ENCODE results near the gene ANKRD17. TPM values are rescaled to one million over a fixed set of nuclear protein-coding genes. Genes with fewer than 3 reads are reported as not detected.

ANKRD17 gene
- total RNA-seq, 2 donors from 2014 or later = 43.9 to 50.9 TPM

- Mint-ChIP-seq H3K27ac (no peak overlapping the region), H3K27me3 (ENCODE audit: low read depth) (no peaks in the 10 kb centered on the region), H3K4me3 (no peak overlapping the region)
These were observed 207.0 kb downstream of the ANKRD17 start for GRCh38 chr4:73051625-73052024.

GRCh38 chr4:73045879-73046278 lies 212.7 kb downstream of the ANKRD17 start:
- H3K27ac Mint-ChIP-seq = no peak overlapping the region
- DNase-seq (no peak), ATAC-seq (replicated peaks in 1 of 2) (no peak)
- H3K36me3 Mint-ChIP-seq (ENCODE audit: insufficient read depth in 2 of 2) = peaks cover 0 to 2% of the 10 kb centered on the region in 2 donors
- H3K9me3 Mint-ChIP-seq = no peaks in the 10 kb centered on the region
- H3K27me3 Mint-ChIP-seq (ENCODE audit: low read depth) = no peaks in the 10 kb centered on the region
- H3K4me1 Mint-ChIP-seq (ENCODE audit: low read depth) = no peaks in the 10 kb centered on the region
- no peak overlapping the region for H3K4me3 Mint-ChIP-seq

More at GRCh38 chr4:73051625-73052024, 207.0 kb downstream of the ANKRD17 start:
- no peaks in the 10 kb centered on the region for H3K9me3 Mint-ChIP-seq
- DNase-seq (no peak), ATAC-seq (replicated peaks in 1 of 2) (no peak)
- H3K4me1 Mint-ChIP-seq (ENCODE audit: low read depth) = peaks cover 25% of the 10 kb centered on the region
- H3K36me3 Mint-ChIP-seq (ENCODE audit: insufficient read depth in 2 of 2) = peaks cover 0 to 13% of the 10 kb centered on the region in 2 donors

- no peak overlapping the region for H3K4me3 Mint-ChIP-seq
- ATAC-seq (replicated peaks in 1 of 2) (no peak), DNase-seq (no peak)
- peaks cover 25% of the 10 kb centered on the region for H3K4me1 Mint-ChIP-seq (ENCODE audit: low read depth)
- H3K36me3 Mint-ChIP-seq (ENCODE audit: insufficient read depth in 2 of 2) = peaks cover 5 to 10% of the 10 kb centered on the region in 2 donors
- peaks cover 4 to 8% of the 10 kb centered on the region in 2 donors for H3K9me3 Mint-ChIP-seq
- H3K27ac Mint-ChIP-seq = no peak overlapping the region
- H3K27me3 Mint-ChIP-seq (ENCODE audit: low read depth) = peaks cover 5% of the 10 kb centered on the region
These were observed 221.5 kb downstream of the ANKRD17 start for GRCh38 chr4:73037057-73037456.

GRCh38 chr4:73036123-73036522 lies 222.5 kb downstream of the ANKRD17 start:
- Mint-ChIP-seq H3K4me3 (no peak overlapping the region), H3K27ac (no peak overlapping the region), H3K27me3 (ENCODE audit: low read depth) (peaks cover 5% of the 10 kb centered on the region), H3K9me3 (peaks cover 4 to 8% of the 10 kb centered on the region in 2 donors), H3K36me3 (ENCODE audit: insufficient read depth in 2 of 2) (peaks cover 5 to 10% of the 10 kb centered on the region in 2 donors), H3K4me1 (ENCODE audit: low read depth) (peaks cover 25% of the 10 kb centered on the region)
- ATAC-seq (replicated peaks in 1 of 2) (no peak), DNase-seq (no peak)

- DNase-seq (no peak), ATAC-seq (replicated peaks in 1 of 2) (no peak)
- Mint-ChIP-seq H3K4me3 (no peak overlapping the region), H3K4me1 (ENCODE audit: low read depth) (peaks cover 25% of the 10 kb centered on the region), H3K27ac (no peak overlapping the region), H3K9me3 (peaks cover 4 to 8% of the 10 kb centered on the region in 2 donors), H3K27me3 (ENCODE audit: low read depth) (peaks cover 5% of the 10 kb centered on the region), H3K36me3 (ENCODE audit: insufficient read depth in 2 of 2) (peaks cover 5 to 10% of the 10 kb centered on the region in 2 donors)
These were observed 223.7 kb downstream of the ANKRD17 start for GRCh38 chr4:73034896-73035295.

GRCh38 chr4:73028621-73029020 lies 230.0 kb downstream of the ANKRD17 start:
- no peak overlapping the region for H3K4me3 Mint-ChIP-seq
- no peaks in the 10 kb centered on the region for H3K27me3 Mint-ChIP-seq (ENCODE audit: low read depth)
- H3K36me3 Mint-ChIP-seq (ENCODE audit: insufficient read depth in 2 of 2) = peaks cover 0 to 3% of the 10 kb centered on the region in 2 donors
- H3K9me3 Mint-ChIP-seq = no peaks in the 10 kb centered on the region
- H3K27ac Mint-ChIP-seq = no peak overlapping the region
- ATAC-seq (replicated peaks in 1 of 2) (no peak), DNase-seq (no peak)
- H3K4me1 Mint-ChIP-seq (ENCODE audit: low read depth) = no peaks in the 10 kb centered on the region

Other genes starting within 250 kb of the ANKRD17 start
- gene COX18, start 189.1 kb downstream of the ANKRD17 start, total RNA-seq = 10 to 100 TPM; 19.1 to 20.3 TPM
- gene ALB, start 145.5 kb upstream of the ANKRD17 start, total RNA-seq = under 1 TPM in 1 of 2 donors, not detected in 1; 0.42 TPM
- not detected for gene AFP, start 177.4 kb upstream of the ANKRD17 start, total RNA-seq
- not detected for gene AFM, start 222.9 kb upstream of the ANKRD17 start, total RNA-seq